OCI-LY1 (cell line): ENCODE results near the gene WDR17.

ENCODE experiments used
- CTCF ChIP-seq: fragments of 200-600 bp; sonication (generic), shearing (Covaris generic); IDR thresholded peaks from 2 replicates; pipeline ENCODE4 v1.5.1; 2017; ENCODE audit warnings: mild to moderate bottlenecking, antibody characterized with exemption, low read length, moderate library complexity, mixed read lengths
- EZH2 ChIP-seq: fragments of 200-600 bp; sonication (generic), shearing (Covaris generic); IDR thresholded peaks from 2 replicates; pipeline ENCODE4 v1.8.0; 2017; ENCODE audit warnings: borderline replicate concordance, mixed run types, mild to moderate bottlenecking, antibody characterized with exemption, low read length, moderate library complexity, mixed read lengths

- TF ChIP-seq CTCF, result no peak
- no peak for TF ChIP-seq EZH2
These were observed 164.0 kb downstream of the WDR17 start for GRCh38 chr4:176229645-176230044.
